Epithelial cell of proximal tubule (primary cell): Measurements from ENCODE around the gene VAC14. TPM values are rescaled to one million over a fixed set of nuclear protein-coding genes. Genes with fewer than 3 reads are reported as not detected.

Experiments used
- DNase-seq: peaks from one replicate; pipeline ENCODE4 v3.0.0-alpha.2; 2011; ENCODE audit warnings: low read depth
- H3K4me3 ChIP-seq: 2 replicates; pipeline ENCODE4 v1.5.1; 2011; ENCODE audit warnings: low read depth, mild to moderate bottlenecking, low read length
- total RNA-seq: library from RNA; depleted of rRNA; stranded (reverse); fragments of >200 nt; gene quantifications from 2 replicates; pipeline ENCODE4 v1.2.3, GENCODE V29; 2015
- TF ChIP-seq, protein P1 (sequence below): conservative IDR thresholded peaks from 2 replicates; pipeline ENCODE4 v1.5.1; 2012; ENCODE audit warnings: low read depth, mild to moderate bottlenecking, low read length

The VAC14 gene
- total RNA-seq, 1 donor from 2014 or later = 32.5 TPM

DNA sequence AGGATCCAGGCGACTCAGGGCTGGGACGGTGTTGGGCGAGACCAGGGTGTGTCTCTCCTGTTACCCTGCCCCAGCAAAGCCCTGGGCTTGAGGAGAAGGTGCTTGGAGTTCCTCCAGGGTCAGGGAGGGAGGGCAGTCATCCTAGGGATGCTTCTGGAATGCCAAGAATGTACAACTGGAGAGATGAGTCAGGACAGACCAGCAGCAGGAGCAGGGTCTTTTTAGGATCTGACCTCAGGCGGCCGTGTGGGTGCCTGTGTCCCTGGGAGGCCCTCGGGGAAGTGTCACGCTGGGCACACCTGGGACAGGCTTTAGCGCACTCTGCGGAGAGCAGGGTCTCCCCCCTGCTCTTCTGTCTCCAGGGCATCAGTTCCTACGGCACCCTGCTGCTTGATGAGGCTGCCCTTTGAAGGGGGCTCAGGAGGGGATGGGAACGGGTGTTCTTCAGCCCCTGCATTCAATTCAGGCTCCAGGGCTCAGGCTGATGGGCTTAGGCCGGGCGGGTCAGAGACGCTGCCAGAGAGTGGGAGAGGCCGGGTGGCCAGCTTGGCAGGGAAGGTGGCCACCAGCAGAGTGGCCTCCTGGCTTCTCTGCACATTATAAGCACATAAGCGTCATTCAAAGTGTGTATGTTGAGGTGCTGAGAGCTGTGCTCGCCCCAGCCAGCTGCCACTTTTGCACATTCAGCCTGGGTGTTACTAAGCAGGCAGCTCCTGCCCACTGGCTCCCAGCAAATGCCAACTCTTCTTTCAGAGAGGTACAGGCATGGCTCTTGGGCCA is 106.7 kb downstream of the VAC14 start:
- DNase-seq = peak; percentile 60
- H3K4me3 ChIP-seq = no peak overlapping the region
- TF ChIP-seq, protein P1, sequence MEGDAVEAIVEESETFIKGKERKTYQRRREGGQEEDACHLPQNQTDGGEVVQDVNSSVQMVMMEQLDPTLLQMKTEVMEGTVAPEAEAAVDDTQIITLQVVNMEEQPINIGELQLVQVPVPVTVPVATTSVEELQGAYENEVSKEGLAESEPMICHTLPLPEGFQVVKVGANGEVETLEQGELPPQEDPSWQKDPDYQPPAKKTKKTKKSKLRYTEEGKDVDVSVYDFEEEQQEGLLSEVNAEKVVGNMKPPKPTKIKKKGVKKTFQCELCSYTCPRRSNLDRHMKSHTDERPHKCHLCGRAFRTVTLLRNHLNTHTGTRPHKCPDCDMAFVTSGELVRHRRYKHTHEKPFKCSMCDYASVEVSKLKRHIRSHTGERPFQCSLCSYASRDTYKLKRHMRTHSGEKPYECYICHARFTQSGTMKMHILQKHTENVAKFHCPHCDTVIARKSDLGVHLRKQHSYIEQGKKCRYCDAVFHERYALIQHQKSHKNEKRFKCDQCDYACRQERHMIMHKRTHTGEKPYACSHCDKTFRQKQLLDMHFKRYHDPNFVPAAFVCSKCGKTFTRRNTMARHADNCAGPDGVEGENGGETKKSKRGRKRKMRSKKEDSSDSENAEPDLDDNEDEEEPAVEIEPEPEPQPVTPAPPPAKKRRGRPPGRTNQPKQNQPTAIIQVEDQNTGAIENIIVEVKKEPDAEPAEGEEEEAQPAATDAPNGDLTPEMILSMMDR = no peak

DNA sequence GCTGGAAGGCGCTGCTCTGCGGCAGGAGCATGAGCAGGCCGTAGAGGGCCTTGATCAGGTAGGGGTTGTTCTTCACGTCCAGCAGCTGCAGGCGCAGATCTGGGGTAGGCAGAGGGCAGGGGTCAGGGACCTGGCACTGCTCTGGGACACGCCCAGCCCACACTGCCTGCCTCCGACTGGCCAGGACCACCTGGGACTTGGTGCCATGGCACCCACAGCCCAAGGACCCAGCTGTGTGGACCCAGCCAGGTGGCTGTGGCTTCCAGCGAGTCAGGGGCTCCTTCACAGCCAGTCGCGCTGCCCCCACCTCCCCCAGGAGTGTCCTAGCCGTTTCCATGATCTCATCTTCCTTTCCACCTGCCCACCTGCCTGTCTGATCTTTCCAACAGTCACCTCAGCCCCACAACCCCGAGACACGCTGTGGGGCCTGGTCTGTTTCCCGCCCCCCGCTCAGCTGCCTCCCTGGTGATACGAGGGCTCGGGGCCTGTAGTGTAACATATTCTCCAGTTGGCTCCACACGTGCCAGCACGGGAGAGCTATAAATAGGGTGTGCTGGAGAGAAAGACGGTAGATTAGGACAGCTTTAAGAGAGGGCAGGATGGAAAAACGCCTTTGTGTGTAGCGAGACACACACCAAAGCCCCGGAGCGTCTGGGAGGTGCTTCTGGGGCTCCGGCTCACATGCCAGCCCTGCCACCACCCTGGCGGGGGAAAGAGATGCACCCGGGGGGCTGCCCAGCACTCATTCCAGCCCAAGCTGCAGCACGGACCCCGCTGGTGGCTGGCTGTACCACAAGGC is 107.9 kb downstream of the VAC14 start:
- no peak overlapping the region for H3K4me3 ChIP-seq
- no peak for DNase-seq
- TF ChIP-seq, protein P1 = no peak

DNA sequence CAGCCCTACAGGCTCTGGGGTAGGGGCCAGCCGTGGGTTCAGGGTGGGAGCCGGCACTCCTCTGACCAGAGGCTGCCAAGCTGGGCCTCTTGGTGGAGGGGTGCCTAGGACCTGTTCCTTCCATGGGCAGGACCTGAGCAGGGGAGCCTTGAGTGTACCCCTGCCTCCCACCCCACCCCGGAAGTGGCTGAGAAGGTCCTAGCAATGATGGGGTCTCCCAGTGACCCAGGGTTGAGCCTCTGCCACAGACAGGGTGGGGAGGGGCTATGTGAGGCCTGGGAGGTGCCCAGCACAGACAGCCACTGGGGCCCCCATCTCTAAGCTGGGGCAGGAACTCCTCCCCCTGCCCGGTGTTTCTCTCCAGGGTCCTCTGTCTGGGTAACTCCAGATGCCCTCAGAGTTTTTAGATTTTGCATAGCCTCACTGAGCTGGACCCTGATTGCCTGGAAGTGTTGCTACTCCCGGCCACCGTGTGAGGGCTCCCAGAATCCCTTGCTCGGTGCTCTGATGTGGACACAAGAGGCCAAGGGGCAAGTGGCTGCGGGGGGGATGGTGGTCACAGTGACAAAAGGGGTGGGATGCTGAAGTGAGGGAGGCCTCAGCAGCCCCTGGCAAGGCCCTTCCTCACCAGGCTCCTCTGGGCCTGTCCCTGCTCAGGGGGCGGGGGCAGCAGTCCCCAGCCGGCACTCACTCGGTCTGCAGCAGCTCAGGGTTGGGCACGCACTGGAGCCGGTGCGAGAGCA is 108.7 kb downstream of the VAC14 start:
- no peak overlapping the region for H3K4me3 ChIP-seq
- TF ChIP-seq, protein P1 = no peak
- DNase-seq = no peak

DNA sequence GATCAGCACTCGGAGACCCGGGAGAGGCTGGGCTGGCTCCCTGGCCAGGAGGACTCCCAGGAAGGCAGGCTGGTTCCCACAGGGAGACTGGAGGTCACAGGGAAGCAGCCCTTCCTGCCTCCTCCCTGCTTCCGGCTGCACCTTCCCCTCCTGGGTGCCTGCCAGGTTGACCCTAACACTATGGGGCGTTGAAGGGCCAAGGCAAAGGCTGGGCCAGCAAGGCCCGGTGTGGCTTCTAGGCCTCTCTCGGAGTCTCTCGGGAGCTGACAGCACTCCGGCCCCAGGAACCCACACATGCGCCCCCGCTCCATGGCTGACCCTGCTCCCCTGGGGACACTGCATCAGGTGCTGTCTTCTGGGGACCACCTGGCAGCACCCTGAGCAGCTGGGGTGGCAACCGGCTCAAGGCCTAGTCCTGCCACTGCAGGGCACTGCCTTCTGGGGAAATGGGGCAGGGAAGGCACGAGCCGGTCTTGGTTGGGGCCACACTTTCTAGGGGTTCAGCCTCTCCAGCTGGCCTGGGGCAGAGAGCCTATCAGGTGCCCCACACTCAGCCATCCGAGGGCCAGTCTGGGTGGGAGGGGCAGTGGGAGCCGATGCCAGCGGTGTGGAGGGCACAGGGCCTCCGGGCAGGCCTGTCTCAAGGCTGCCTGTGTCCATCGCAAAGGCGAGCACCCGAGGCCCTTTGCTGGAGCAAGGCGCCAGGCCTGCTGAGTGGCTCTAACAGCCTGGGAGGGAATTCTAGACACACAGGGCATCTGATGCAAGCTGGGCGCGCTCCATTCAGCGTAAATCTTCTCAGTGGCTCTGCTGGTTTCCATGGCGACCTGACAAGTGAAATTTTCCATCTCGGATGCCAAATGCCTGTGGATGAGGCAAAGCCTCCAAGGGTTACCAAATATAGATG is 109.5 kb downstream of the VAC14 start:
- TF ChIP-seq, protein P1 = no peak
- no peak overlapping the region for H3K4me3 ChIP-seq
- DNase-seq = no peak

DNA sequence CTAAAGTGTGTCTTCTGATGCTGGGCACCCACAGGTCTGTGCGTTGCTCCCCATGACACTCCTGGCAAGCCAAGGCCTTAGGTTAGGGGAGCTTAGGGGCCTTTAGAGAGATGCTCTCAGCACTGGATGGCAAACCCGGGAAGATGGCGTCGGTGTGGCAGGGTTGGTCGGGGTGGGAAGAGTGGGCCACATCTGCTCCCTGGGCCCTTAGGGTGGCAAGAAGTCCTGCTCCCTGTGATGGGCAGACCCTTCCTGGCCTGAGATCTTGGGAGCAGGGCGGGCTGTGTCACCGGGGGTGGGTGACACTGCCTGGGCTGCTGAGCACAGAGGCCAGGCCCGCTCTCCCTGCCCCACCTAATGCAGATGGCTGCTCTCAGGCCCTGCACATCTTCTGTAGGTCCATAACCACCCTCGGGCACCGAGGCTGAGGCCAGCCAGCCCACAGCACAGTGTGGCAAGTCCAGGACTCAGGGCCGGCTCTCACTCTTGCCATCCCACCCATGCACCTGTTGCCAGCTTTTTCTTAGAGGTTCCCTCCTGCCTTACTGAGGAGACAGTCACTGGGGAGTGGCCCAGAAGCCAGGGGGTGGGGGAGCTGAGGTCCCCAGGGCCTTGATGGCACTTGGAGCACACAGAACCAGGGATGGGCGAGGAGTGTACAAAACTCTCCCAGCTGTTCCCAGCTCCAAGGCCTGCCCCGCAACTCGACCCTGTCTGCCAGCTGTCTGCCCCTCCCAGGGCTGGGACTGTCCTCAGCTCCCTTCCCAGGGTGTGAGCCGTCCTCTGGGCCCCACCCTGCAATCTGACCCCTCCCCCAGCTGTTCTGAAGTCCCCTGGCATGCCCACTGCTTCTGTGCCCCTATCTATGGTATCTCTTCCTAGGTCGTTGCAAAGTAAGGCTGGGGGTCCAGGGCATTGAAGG is 110.7 kb downstream of the VAC14 start:
- TF ChIP-seq, protein P1 = no peak
- no peak for DNase-seq
- no peak overlapping the region for H3K4me3 ChIP-seq
